Gastroesophageal sphincter (tissue), 4 donors: Measurements from ENCODE around the gene LRRC4. TPM values are rescaled to one million over a fixed set of nuclear protein-coding genes. Genes with fewer than 3 reads are reported as not detected.

Experiments used
- ATAC-seq: fragments of 150-250 bp; one replicate; pipeline ENCODE4 v1.9.1; 2016; ENCODE audit warnings: mild to moderate bottlenecking, moderate library complexity
- H3K27ac ChIP-seq, 4 donors: fragments of 200-600 bp; sonication (generic) in 3 of 4; 1 replicate in 3 of 4; 2 replicates in 1 of 4; pipeline ENCODE4 v1.5.1; 2016 to 2019
- H3K27me3 ChIP-seq: fragments of 200-600 bp; sonication (generic); one replicate; pipeline ENCODE4 v1.5.1; 2019
- H3K36me3 ChIP-seq, 2 donors: fragments of 200-600 bp; sonication (generic); one replicate each; pipeline ENCODE4 v1.5.1; 2019; ENCODE audit warnings: control low read depth in 1 of 2
- H3K4me1 ChIP-seq, 3 donors: fragments of 200-600 bp; sonication (generic); 1 replicate in 2 of 3; 2 replicates in 1 of 3; pipeline ENCODE4 v1.5.1; 2016 to 2019; ENCODE audit warnings: control low read depth in 2 of 3
- H3K4me3 ChIP-seq, 2 donors: fragments of 200-600 bp; sonication (generic); one replicate each; pipeline ENCODE4 v1.5.1; 2019; ENCODE audit warnings: mild to moderate bottlenecking in 1 of 2, moderate library complexity in 1 of 2
- H3K9me3 ChIP-seq, 3 donors: fragments of 200-600 bp; sonication (generic); one replicate each; pipeline ENCODE4 v1.5.1; 2017 to 2019; ENCODE audit warnings: control low read depth in 2 of 3
- EP300 ChIP-seq: sonication (generic); formaldehyde crosslinking; IDR thresholded peaks from one replicate; pipeline ENCODE4 v1.6.1; 2017; ENCODE audit warnings: antibody characterized with exemption, mild to moderate bottlenecking
- POLR2A ChIP-seq, 2 donors: fragments of 450-650 bp; IDR thresholded peaks; one replicate each; pipeline ENCODE4 v1.6.1; 2017; ENCODE audit warnings: antibody characterized with exemption in 2 of 2, mild to moderate bottlenecking in 2 of 2, moderate library complexity in 1 of 2
- POLR2AphosphoS5 ChIP-seq: sonication (generic); formaldehyde crosslinking; IDR thresholded peaks from one replicate; pipeline ENCODE4 v1.6.1; 2017; ENCODE audit warnings: antibody characterized with exemption
- WGBS, 2 donors: methylation state at CpG; one replicate each; pipeline ENCODE4 v1.1.5; 2018; ENCODE audit warnings: low coverage in 1 of 2; 5-methylcytosine and 5-hydroxymethylcytosine counted together
- total RNA-seq, 4 donors: library from RNA; depleted of rRNA; stranded (reverse); fragments of >200 nt; gene quantifications; one replicate each; pipeline ENCODE4 v1.1.0, GENCODE V29; 2016
- TF ChIP-seq, protein P1 (sequence below), 4 experiments: fragments of 200-600 bp in 2 of 4; fragments of 450-650 bp in 2 of 4; sonication (generic) in 1 of 4; IDR thresholded peaks; one replicate each; pipeline ENCODE4 v1.5.1; 2017 to 2019; ENCODE audit warnings: antibody characterized with exemption in 4 of 4, mild to moderate bottlenecking in 2 of 4, moderate library complexity in 2 of 4

Gene LRRC4
- total RNA-seq, 4 donors from 2014 or later: 0.39 to 1.9 (median 0.82) TPM; not detected in 1

DNA sequence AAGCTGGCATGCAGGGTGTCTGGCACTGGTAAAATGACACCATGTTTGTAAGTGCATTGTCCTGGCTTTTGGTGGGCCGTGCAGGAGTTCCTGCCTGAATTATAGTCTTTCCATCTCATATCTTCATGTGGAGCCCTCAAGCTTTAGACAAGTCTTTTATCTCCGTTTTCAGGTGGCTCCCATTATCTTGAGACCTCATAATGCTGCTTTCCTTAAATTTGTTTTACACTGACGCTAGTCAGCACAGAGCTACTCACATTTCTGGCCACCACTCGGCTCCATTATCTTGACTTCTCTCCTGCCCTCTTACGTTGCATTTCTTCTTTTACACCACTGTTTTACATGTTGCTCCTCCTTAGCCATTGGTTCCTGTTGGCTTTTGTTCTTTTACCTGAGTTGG, 37.2 kb downstream of the LRRC4 start:
- 96 to 100% methylated on average over 5 of the region's 5 CpGs for WGBS, 2 donors
- no peak for TF ChIP-seq POLR2A (IDR thresholded peaks at IDR 0.05)
- TF ChIP-seq, protein P1, sequence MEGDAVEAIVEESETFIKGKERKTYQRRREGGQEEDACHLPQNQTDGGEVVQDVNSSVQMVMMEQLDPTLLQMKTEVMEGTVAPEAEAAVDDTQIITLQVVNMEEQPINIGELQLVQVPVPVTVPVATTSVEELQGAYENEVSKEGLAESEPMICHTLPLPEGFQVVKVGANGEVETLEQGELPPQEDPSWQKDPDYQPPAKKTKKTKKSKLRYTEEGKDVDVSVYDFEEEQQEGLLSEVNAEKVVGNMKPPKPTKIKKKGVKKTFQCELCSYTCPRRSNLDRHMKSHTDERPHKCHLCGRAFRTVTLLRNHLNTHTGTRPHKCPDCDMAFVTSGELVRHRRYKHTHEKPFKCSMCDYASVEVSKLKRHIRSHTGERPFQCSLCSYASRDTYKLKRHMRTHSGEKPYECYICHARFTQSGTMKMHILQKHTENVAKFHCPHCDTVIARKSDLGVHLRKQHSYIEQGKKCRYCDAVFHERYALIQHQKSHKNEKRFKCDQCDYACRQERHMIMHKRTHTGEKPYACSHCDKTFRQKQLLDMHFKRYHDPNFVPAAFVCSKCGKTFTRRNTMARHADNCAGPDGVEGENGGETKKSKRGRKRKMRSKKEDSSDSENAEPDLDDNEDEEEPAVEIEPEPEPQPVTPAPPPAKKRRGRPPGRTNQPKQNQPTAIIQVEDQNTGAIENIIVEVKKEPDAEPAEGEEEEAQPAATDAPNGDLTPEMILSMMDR (IDR thresholded peaks at IDR 0.05): no peak
- no peak for TF ChIP-seq POLR2AphosphoS5
- no peak for TF ChIP-seq EP300
- no peak for ATAC-seq
- H3K27me3 ChIP-seq: no peaks in the 10 kb centered on the region
- H3K4me3 ChIP-seq: no peak overlapping the region
- H3K27ac ChIP-seq: no peak overlapping the region
- H3K4me1 ChIP-seq: peaks cover 0 to 33% (median 12%) of the 10 kb centered on the region in 3 donors
- peaks cover 0 to 28% of the 10 kb centered on the region in 2 donors for H3K36me3 ChIP-seq
- H3K9me3 ChIP-seq: no peaks in the 10 kb centered on the region

DNA sequence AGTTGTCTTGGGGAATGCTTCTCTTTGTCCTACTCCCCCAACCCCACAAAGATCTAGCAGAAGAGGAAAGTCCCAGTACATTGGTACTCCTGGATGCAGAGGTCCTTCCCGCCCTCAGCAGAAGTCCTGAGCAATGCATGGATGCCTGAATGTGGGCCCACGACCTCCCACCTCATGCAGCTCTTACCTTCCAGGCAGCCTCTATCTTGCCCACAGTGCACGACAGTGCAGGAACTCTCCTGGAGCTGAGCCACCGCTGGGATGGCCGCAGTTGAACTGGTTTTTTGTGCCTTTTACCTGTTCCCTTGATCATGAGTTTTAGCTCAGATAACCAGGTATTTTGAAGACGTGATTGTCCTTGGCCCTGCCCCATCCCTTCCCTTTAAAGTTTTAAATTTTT, 37.9 kb downstream of the LRRC4 start:
- Histone ChIP-seq H3K9me3 (no peaks in the 10 kb centered on the region), H3K4me1 (peaks cover 0 to 37% (median 12%) of the 10 kb centered on the region in 3 donors), H3K4me3 (no peak overlapping the region), H3K36me3 (peaks cover 0 to 28% of the 10 kb centered on the region in 2 donors), H3K27me3 (no peaks in the 10 kb centered on the region), H3K27ac (no peak overlapping the region)
- no peak for TF ChIP-seq EP300
- no peak for TF ChIP-seq POLR2A (IDR thresholded peaks at IDR 0.05)
- TF ChIP-seq, protein P1 (IDR thresholded peaks at IDR 0.05): no peak
- TF ChIP-seq POLR2AphosphoS5: no peak
- 94 to 95% methylated on average over 3 to 6 of the region's 6 CpGs for WGBS, 2 donors
- no peak for ATAC-seq

DNA sequence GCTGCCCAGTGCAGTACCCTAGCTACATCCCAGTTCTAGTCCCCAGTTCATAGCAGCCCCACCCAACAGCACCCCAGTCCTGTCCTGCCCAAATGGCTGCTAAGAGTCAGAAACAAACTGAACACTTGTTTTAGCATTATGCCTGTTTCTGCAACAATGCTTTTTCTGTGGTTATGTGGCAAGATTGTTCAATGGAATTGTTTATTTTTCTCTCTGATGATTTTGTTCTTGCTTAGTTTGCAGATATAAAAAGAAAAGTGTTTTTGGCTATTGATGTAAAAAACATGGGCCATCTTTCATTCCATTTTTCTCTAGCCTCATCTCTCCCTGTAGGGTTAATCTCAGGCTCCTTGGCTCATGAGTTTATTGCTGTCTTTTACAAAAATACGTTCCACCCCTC, 42.5 kb downstream of the LRRC4 start:
- peaks cover 0 to 13% (median 0%) of the 10 kb centered on the region in 3 donors for H3K4me1 ChIP-seq
- H3K36me3 ChIP-seq: peaks cover 0 to 28% of the 10 kb centered on the region in 2 donors
- no peak overlapping the region for H3K4me3 ChIP-seq
- TF ChIP-seq, protein P1 (IDR thresholded peaks at IDR 0.05): no peak
- TF ChIP-seq EP300: no peak
- no peak for TF ChIP-seq POLR2AphosphoS5
- TF ChIP-seq POLR2A (IDR thresholded peaks at IDR 0.05): no peak
- no peaks in the 10 kb centered on the region for H3K9me3 ChIP-seq
- WGBS, 2 donors: 40% methylated on average over 1 of the region's 1 CpG; no CpG with 5 or more reads in 1 of the 2 donors
- H3K27ac ChIP-seq: no peak overlapping the region
- ATAC-seq: no peak
- H3K27me3 ChIP-seq: no peaks in the 10 kb centered on the region

DNA sequence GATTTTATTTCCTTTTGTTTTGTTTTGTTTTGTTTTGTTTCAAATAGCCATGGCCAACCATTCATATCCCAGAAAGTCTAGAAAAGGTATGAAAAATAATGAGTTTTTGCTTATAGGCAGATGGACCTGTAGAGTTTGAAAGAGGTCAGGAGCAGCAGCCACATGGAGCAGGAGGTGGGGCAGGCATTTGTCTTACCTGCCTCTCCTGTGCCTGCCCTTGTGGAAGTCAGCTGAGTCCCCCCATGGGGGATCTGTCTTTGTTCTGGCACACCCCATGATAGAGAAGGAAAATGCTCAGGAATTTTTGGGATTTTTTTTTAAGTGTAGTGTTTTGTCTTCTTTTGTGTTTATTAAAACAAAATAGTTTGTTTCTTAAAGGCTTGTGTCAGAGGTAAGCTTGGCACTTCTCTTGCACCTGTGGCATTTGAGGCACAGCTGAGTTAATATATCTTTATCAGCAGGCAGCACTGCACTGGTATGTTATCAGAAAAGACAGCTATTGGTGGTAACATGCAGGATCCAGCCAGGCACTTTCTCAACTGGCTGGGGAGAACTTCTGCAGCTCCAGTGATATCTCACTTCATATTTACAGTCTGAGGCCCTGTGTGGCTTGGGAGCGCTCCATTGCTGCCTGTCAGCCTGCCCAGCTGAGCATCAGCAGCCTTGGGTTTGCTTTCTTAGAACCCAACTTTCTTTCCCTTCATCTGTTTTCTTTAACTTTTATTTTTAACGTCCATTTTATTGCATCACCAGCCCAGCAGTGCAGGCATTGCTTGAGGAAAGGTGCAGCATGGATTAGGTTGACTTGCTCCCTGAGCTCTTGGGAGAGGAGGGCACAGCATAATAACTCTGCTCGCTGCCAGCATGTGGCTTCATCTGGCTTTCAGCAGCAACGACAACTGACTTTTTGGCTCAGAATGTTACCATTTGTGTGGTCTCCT, 44.4 kb downstream of the LRRC4 start:
- peaks cover 0 to 13% (median 0%) of the 10 kb centered on the region in 3 donors for H3K4me1 ChIP-seq
- TF ChIP-seq POLR2AphosphoS5 (no peak), EP300 (no peak), POLR2A (IDR thresholded peaks at IDR 0.05) (no peak)
- TF ChIP-seq, protein P1 (IDR thresholded peaks at IDR 0.05): no peak
- peaks cover 0 to 12% of the 10 kb centered on the region in 2 donors for H3K36me3 ChIP-seq
- ATAC-seq: no peak
- no peaks in the 10 kb centered on the region for H3K9me3 ChIP-seq
- H3K27ac ChIP-seq: no peak overlapping the region
- H3K4me3 ChIP-seq: no peak overlapping the region
- WGBS, 2 donors: 32 to 71% methylated on average over 3 to 4 of the region's 4 CpGs
- no peaks in the 10 kb centered on the region for H3K27me3 ChIP-seq
